Measurements from ENCODE around the gene MYL6. TPM values are rescaled to one million over a fixed set of nuclear protein-coding genes. Genes with fewer than 3 reads are reported as not detected.

Gene MYL6
- total and polyA plus RNA-seq, 9 of the 15 experiments (the other 6 are each of a cell fraction or from before 2014, with no cell fraction given), result 557 to 1,664 (median 958) TPM

- peak; percentile 67 for TF ChIP-seq MGA (IDR thresholded peaks at IDR 0.05)
- TF ChIP-seq PHB (CRISPR knock-in tag; IDR thresholded peaks at IDR 0.05), result no peak
- no peak for TF ChIP-seq FOXP4 (CRISPR knock-in tag; IDR thresholded peaks at IDR 0.05; ENCODE audit: borderline replicate concordance)
- TF ChIP-seq MLLT1 (IDR thresholded peaks at IDR 0.05), result peak in 1 of 2 experiments; percentile 78; a peak in 1 of 4 replicates
- TF ChIP-seq HNRNPL (IDR thresholded peaks at IDR 0.05; ENCODE audit: low read depth, low read length), result no peak
- TF ChIP-seq HOMEZ (CRISPR knock-in tag; IDR thresholded peaks at IDR 0.05), result no peak
- TF ChIP-seq GTF2A2 (tag; IDR thresholded peaks at IDR 0.05), result no peak
- no peak for TF ChIP-seq TEAD4 (IDR thresholded peaks at IDR 0.05; ENCODE audit: low read length)
- no peak for TF ChIP-seq TEAD4 (CRISPR knock-in tag; IDR thresholded peaks at IDR 0.05; ENCODE audit: borderline replicate concordance)
- TF ChIP-seq YBX1 (IDR thresholded peaks at IDR 0.05), result no peak
Observed at GRCh38 chr12:56189099-56189917, 31.1 kb downstream of the MYL6 start, which contains the start of gene SMARCC2 (continued).

Data from K562 (cell line).